Measurements from ENCODE around the gene ALDOB. TPM values are rescaled to one million over a fixed set of nuclear protein-coding genes. Genes with fewer than 3 reads are reported as not detected.
"Not testable (repeated sequence)": the region's sequence is repeated elsewhere in the genome, so short reads cannot be mapped to it uniquely, and the experiment has no call there.

The ALDOB gene
- total and polyA plus RNA-seq, 2 of the 13 experiments (the other 11 are each of a cell fraction or from before 2014, with no cell fraction given): 0.29 to 0.97 TPM

DNA sequence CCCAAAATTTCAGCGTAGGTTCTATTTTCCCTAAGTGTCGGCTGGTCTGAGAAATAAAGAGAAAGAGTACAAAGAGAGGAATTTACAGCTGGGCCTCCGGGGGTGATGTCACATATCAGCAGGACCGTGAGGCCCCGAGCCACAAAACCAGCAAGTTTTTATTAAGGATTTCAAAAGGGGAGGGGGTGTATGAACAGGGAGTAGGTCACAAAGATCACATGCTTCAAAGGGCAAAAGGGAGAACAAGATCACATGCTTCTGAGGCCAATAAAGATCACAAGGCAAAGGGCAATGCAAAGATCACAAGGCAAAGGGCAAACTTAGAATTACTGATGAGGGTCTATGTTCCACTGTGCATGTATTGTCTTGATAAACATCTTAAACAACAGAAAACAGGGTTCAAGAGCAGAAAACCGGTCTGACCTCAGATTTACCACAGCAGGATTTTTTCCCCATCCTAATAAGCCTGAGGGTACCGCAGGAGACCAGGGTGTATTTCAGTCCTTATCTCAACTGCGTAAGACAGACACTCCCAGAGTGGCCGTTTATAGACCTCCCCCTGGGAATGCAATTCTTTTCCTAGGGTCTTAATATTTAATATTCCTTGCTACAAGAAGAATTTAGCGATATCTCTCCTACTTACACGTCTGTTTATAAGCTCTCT, 50.6 kb downstream of the ALDOB start, which contains the start of gene BAAT (continued):
- TF ChIP-seq FOXJ3 (CRISPR knock-in tag; IDR thresholded peaks at IDR 0.05; ENCODE audit: borderline replicate concordance) (0 out of 2 replicates have a peak, but pooled peaks have one; percentile 23), MED1 (CRISPR knock-in tag; IDR thresholded peaks at IDR 0.05) (peak; percentile 21), TBP (CRISPR knock-in tag; IDR thresholded peaks at IDR 0.05) (0 out of 2 replicates have a peak, but pooled peaks have one; percentile 57), NR2C2 (CRISPR knock-in tag; IDR thresholded peaks at IDR 0.05; ENCODE audit: borderline replicate concordance) (peak; percentile 73), EP300 (IDR thresholded peaks at IDR 0.05; ENCODE audit: low read depth in 2 of 2, low read length in 2 of 2) (peak in 1 of 2 experiments; percentile 61; a peak in 2 of 4 replicates), EP300 (CRISPR knock-in tag; IDR thresholded peaks at IDR 0.05; ENCODE audit: borderline replicate concordance) (peak; percentile 13; the same call in 1 of the 2 replicates), HNF4G (IDR thresholded peaks at IDR 0.05; ENCODE audit: borderline replicate concordance, low read depth, low read length) (peak; percentile 26; the same call in 1 of the 2 replicates), NCOA2 (CRISPR knock-in tag; IDR thresholded peaks at IDR 0.05) (peak; percentile 14; the same call in 1 of the 2 replicates), NR2F6 (IDR thresholded peaks at IDR 0.05) (peak; percentile 61; the same call in 1 of the 2 replicates), NR2F6 (CRISPR knock-in tag; IDR thresholded peaks at IDR 0.05) (peak; percentile 30; the same call in 1 of the 2 replicates), MAF1 (CRISPR knock-in tag; IDR thresholded peaks at IDR 0.05; ENCODE audit: borderline replicate concordance) (0 out of 2 replicates have a peak, but pooled peaks have one; percentile 63), SOX5 (CRISPR knock-in tag; IDR thresholded peaks at IDR 0.05; ENCODE audit: borderline replicate concordance) (0 out of 2 replicates have a peak, but pooled peaks have one; percentile 14), ZNF777 (CRISPR knock-in tag; IDR thresholded peaks at IDR 0.05) (0 out of 2 replicates have a peak, but pooled peaks have one; percentile 27), POGZ (CRISPR knock-in tag; IDR thresholded peaks at IDR 0.05) (peak; percentile 88)
- TF ChIP-seq, protein P1, sequence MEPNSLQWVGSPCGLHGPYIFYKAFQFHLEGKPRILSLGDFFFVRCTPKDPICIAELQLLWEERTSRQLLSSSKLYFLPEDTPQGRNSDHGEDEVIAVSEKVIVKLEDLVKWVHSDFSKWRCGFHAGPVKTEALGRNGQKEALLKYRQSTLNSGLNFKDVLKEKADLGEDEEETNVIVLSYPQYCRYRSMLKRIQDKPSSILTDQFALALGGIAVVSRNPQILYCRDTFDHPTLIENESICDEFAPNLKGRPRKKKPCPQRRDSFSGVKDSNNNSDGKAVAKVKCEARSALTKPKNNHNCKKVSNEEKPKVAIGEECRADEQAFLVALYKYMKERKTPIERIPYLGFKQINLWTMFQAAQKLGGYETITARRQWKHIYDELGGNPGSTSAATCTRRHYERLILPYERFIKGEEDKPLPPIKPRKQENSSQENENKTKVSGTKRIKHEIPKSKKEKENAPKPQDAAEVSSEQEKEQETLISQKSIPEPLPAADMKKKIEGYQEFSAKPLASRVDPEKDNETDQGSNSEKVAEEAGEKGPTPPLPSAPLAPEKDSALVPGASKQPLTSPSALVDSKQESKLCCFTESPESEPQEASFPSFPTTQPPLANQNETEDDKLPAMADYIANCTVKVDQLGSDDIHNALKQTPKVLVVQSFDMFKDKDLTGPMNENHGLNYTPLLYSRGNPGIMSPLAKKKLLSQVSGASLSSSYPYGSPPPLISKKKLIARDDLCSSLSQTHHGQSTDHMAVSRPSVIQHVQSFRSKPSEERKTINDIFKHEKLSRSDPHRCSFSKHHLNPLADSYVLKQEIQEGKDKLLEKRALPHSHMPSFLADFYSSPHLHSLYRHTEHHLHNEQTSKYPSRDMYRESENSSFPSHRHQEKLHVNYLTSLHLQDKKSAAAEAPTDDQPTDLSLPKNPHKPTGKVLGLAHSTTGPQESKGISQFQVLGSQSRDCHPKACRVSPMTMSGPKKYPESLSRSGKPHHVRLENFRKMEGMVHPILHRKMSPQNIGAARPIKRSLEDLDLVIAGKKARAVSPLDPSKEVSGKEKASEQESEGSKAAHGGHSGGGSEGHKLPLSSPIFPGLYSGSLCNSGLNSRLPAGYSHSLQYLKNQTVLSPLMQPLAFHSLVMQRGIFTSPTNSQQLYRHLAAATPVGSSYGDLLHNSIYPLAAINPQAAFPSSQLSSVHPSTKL (CRISPR knock-in tag; IDR thresholded peaks at IDR 0.05): peak; percentile 65
- TF ChIP-seq, protein P2, sequence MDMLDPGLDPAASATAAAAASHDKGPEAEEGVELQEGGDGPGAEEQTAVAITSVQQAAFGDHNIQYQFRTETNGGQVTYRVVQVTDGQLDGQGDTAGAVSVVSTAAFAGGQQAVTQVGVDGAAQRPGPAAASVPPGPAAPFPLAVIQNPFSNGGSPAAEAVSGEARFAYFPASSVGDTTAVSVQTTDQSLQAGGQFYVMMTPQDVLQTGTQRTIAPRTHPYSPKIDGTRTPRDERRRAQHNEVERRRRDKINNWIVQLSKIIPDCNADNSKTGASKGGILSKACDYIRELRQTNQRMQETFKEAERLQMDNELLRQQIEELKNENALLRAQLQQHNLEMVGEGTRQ (IDR thresholded peaks at IDR 0.05; ENCODE audit: low read depth, low read length): not testable (repeated sequence)
- TF ChIP-seq, protein P2 (CRISPR knock-in tag; IDR thresholded peaks at IDR 0.05; ENCODE audit: borderline replicate concordance): peak; percentile 31; the same call in 1 of the 2 replicates
- not testable (repeated sequence) for TF ChIP-seq HNF4G (CRISPR knock-in tag; IDR thresholded peaks at IDR 0.05; ENCODE audit: borderline replicate concordance, low read depth)
- TF ChIP-seq, protein P3, sequence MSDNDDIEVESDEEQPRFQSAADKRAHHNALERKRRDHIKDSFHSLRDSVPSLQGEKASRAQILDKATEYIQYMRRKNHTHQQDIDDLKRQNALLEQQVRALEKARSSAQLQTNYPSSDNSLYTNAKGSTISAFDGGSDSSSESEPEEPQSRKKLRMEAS (IDR thresholded peaks at IDR 0.05): peak; percentile 29; the same call in 1 of the 2 replicates
- TF ChIP-seq, protein P4, sequence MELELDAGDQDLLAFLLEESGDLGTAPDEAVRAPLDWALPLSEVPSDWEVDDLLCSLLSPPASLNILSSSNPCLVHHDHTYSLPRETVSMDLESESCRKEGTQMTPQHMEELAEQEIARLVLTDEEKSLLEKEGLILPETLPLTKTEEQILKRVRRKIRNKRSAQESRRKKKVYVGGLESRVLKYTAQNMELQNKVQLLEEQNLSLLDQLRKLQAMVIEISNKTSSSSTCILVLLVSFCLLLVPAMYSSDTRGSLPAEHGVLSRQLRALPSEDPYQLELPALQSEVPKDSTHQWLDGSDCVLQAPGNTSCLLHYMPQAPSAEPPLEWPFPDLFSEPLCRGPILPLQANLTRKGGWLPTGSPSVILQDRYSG (CRISPR knock-in tag; IDR thresholded peaks at IDR 0.05): 0 out of 2 replicates have a peak, but pooled peaks have one; percentile 58
- TF ChIP-seq, protein P5, sequence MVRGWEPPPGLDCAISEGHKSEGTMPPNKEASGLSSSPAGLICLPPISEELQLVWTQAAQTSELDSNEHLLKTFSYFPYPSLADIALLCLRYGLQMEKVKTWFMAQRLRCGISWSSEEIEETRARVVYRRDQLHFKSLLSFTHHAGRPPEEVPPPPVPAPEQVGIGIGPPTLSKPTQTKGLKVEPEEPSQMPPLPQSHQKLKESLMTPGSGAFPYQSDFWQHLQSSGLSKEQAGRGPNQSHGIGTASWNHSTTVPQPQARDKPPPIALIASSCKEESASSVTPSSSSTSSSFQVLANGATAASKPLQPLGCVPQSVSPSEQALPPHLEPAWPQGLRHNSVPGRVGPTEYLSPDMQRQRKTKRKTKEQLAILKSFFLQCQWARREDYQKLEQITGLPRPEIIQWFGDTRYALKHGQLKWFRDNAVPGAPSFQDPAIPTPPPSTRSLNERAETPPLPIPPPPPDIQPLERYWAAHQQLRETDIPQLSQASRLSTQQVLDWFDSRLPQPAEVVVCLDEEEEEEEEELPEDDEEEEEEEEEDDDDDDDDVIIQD (CRISPR knock-in tag; IDR thresholded peaks at IDR 0.05; ENCODE audit: low read depth): peak; percentile 86; the same call in 1 of the 2 replicates
